HG03060 (cell line): Measurements from ENCODE around the gene NRP1.
A peak's percentile ranks its signal among the peaks of the same experiment; 100 is the strongest.

Experiments
- ATAC-seq: cut with Tn5 transposase; IDR thresholded peaks from one replicate; pipeline ENCODE4 v1.9.1; 2021; ENCODE audit warnings: low read depth, moderate number of reproducible peaks; ENCODE audit not compliant: unreplicated experiment

NRP1 gene

GRCh38 chr10:33134011-33134751 lies 200.3 kb downstream of the NRP1 start:
- peak; percentile 70 for ATAC-seq

GRCh38 chr10:33133557-33133956 lies 200.9 kb downstream of the NRP1 start:
- no peak for ATAC-seq

GRCh38 chr10:33132626-33133025 lies 201.8 kb downstream of the NRP1 start:
- ATAC-seq, result no peak

- no peak for ATAC-seq
Observed at GRCh38 chr10:33129996-33130386, 204.5 kb downstream of the NRP1 start.

- ATAC-seq, result no peak
Observed at GRCh38 chr10:33129141-33129995, 205.1 kb downstream of the NRP1 start.

DNA sequence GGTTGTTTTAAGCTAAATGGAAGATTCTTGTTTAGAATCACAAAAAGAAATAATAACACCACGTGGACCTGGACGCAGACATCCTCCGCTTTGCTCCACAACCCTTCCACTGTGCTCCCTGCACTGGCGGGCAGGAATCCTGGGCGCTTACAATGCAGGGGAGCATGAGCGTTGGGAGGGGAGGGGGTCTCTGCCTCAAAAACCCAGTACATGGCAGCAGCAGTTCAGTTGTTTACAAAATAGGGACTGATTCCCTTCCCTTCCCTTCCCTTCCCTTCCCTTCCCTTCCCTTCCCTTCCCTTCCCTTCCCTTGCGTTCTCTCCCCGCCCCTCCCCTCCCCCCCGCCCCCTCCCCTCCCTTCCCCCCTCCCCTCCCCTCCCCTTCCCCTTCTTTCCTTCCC lies 206.8 kb downstream of the NRP1 start:
- no peak for ATAC-seq
